ENCODE data around the gene GGTLC2. TPM values are rescaled to one million over a fixed set of nuclear protein-coding genes. Genes with fewer than 3 reads are reported as not detected.

GGTLC2 gene
- total and polyA plus RNA-seq, 11 donors = not detected

GRCh38 chr22:22609291-22609690 lies 35.1 kb upstream of the GGTLC2 start:
- no peak overlapping the region for H3K27ac ChIP-seq
- no peak overlapping the region for H3K4me3 ChIP-seq
- intact Hi-C loops (cut with DNase I) = no loop called here
- H3K36me3 ChIP-seq = no peaks in the 10 kb centered on the region
- TF ChIP-seq POLR2A (IDR thresholded peaks at IDR 0.05) = no peak
- no peak for TF ChIP-seq CTCF (IDR thresholded peaks at IDR 0.05)
- H3K9me3 ChIP-seq = peaks cover 0 to 12% (median 0%) of the 10 kb centered on the region in 12 donors
- no peak for DNase-seq
- peaks cover 0 to 5% (median 0%) of the 10 kb centered on the region in 9 donors for H3K27me3 ChIP-seq
- no peaks in the 10 kb centered on the region for H3K4me1 ChIP-seq
- no peak for ATAC-seq
- WGBS, 4 donors = 58 to 73% (median 62%) methylated on average over 4 to 5 of the region's 5 CpGs

DNA sequence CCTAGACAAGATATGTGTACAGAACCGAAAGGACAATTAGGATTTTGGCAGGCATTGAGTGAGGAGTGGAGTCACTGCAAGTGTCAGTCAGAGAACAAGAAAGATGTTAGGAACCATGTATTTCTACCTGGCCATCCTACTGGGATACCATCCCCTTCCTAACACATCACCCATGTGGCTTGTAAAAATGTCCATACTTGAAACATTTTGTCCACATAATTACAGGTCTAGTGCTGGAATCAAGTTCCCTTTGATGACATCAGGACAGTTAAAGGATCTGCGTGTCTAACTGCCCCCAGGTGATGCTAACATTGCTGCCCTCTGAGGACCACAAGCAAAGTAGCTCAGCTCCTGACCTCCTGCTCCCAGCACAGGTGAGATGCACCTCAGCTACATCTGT lies 31.9 kb upstream of the GGTLC2 start:
- H3K4me1 ChIP-seq = no peaks in the 10 kb centered on the region
- peaks cover 0 to 16% (median 4%) of the 10 kb centered on the region in 9 donors for H3K27me3 ChIP-seq
- no peak overlapping the region for H3K4me3 ChIP-seq
- TF ChIP-seq CTCF (IDR thresholded peaks at IDR 0.05) (no peak), POLR2A (IDR thresholded peaks at IDR 0.05) (no peak)
- peaks cover 0 to 7% (median 0%) of the 10 kb centered on the region in 12 donors for H3K9me3 ChIP-seq
- no peak overlapping the region for H3K27ac ChIP-seq
- intact Hi-C loops (cut with DNase I) = no loop called here
- 55 to 76% (median 71%) methylated on average over 2 of the region's 2 CpGs for WGBS, 4 donors
- H3K36me3 ChIP-seq = no peaks in the 10 kb centered on the region
- ATAC-seq (no peak), DNase-seq (no peak)

- no peak for ATAC-seq
- peaks cover 0 to 25% (median 6%) of the 10 kb centered on the region in 9 donors for H3K27me3 ChIP-seq
- intact Hi-C loops (cut with DNase I) = no loop called here
- H3K4me3 ChIP-seq = no peak overlapping the region
- WGBS, 4 donors = 53 to 70% (median 65%) methylated on average over 3 of the region's 3 CpGs
- H3K9me3 ChIP-seq = no peaks in the 10 kb centered on the region
- TF ChIP-seq POLR2A (IDR thresholded peaks at IDR 0.05) (no peak), CTCF (IDR thresholded peaks at IDR 0.05) (no peak)
- no peaks in the 10 kb centered on the region for H3K4me1 ChIP-seq
- no peak for DNase-seq
- no peaks in the 10 kb centered on the region for H3K36me3 ChIP-seq
- H3K27ac ChIP-seq = no peak overlapping the region
Measured at GRCh38 chr22:22614065-22614464, 30.3 kb upstream of the GGTLC2 start.

- Histone ChIP-seq H3K9me3 (no peaks in the 10 kb centered on the region), H3K27me3 (peaks cover 0 to 23% (median 6%) of the 10 kb centered on the region in 9 donors), H3K36me3 (no peaks in the 10 kb centered on the region), H3K27ac (no peak overlapping the region), H3K4me1 (no peaks in the 10 kb centered on the region), H3K4me3 (no peak overlapping the region)
- intact Hi-C loops (cut with DNase I) = no loop called here
- ATAC-seq = no peak
- DNase-seq = no peak
- 36 to 45% (median 38%) methylated on average over 5 of the region's 5 CpGs for WGBS, 4 donors
- no peak for TF ChIP-seq CTCF (IDR thresholded peaks at IDR 0.05)
- TF ChIP-seq POLR2A (IDR thresholded peaks at IDR 0.05) = no peak
Measured at GRCh38 chr22:22616636-22617035, 27.8 kb upstream of the GGTLC2 start.

Data from heart left ventricle (tissue), 16 donors.